GM12801 (cell line): ENCODE measurements around the gene CDH12.

Experiments
- CTCF ChIP-seq: IDR thresholded peaks from one replicate; pipeline ENCODE4 v1.5.1; 2011; ENCODE audit warnings: control low read depth; ENCODE audit not compliant: insufficient read length; ENCODE audit errors: extremely low read depth

CDH12 gene

GRCh38 chr5:22887566-22887965 is 34.4 kb upstream of the CDH12 start:
- TF ChIP-seq CTCF, result no peak

GRCh38 chr5:22855824-22856223 is 2.7 kb upstream of the CDH12 start:
- no peak for TF ChIP-seq CTCF

- TF ChIP-seq CTCF, result no peak
Measured at GRCh38 chr5:22850981-22851380, 2.2 kb downstream of the CDH12 start.

- TF ChIP-seq CTCF, result no peak
Measured at GRCh38 chr5:22846693-22847092, 6.5 kb downstream of the CDH12 start.

- no peak for TF ChIP-seq CTCF
Measured at GRCh38 chr5:22844636-22845035, 8.5 kb downstream of the CDH12 start.

- no peak for TF ChIP-seq CTCF
Measured at GRCh38 chr5:22844155-22844554, 9.0 kb downstream of the CDH12 start.

GRCh38 chr5:22842574-22842973 is 10.6 kb downstream of the CDH12 start:
- no peak for TF ChIP-seq CTCF

GRCh38 chr5:22837803-22838202 is 15.3 kb downstream of the CDH12 start:
- TF ChIP-seq CTCF, result no peak
